ENCODE measurements around the gene FAM53B.

DNA sequence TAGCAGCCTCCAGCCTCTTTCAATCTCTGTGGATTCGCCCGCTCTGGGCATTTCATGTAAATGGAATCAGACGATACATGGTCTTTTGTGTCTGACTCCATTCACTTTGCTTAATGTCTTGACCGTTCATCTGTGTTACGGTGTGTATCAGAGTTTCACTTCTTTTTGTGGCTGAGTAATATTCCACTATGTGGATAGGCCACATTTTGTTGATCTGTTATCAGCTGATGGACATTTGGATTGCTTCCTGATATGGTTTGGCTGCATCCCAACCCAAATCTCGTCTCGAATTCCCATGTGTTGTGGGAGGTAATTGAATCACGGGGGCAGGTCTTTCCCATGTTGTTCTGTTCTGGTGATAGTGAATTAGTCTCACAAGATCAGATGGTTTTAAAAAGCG, 173.5 kb downstream of the FAM53B start:
- TF ChIP-seq GATA3 (IDR thresholded peaks at IDR 0.05; ENCODE audit: low read depth, low read length) (no peak), GATA2 (IDR thresholded peaks at IDR 0.05; ENCODE audit: low read depth, low read length) (no peak)

Data from SH-SY5Y (cell line).